Measurements from ENCODE around the gene CRY1.
"Not testable (repeated sequence)": the region's sequence is repeated elsewhere in the genome, so short reads cannot be mapped to it uniquely, and the experiment has no call there.

CRY1 gene

DNA sequence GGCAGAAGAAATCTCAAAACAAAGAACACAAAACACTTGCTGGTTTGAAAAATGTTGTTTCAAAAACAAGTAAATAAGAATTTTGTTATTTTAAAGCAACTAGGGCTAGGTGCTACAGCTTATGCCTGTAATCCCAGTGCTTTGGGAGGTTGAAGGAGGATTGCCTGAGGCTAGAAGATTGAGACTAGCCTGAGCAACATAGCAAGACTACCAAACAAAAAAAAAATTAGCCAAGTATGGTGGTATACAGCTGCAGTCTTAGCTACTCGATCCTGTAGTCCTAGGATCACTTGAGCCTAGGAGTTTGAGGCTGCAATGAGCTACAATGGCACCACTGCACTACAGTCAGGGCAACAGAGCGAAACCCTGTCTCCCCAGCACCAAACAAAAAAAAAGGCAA is 73.8 kb downstream of the CRY1 start:
- no peak overlapping the region for H3K27ac Mint-ChIP-seq
- no peak overlapping the region for H3K4me3 Mint-ChIP-seq
- no peaks in the 10 kb centered on the region for H3K9me3 Mint-ChIP-seq
- no peaks in the 10 kb centered on the region for H3K4me1 Mint-ChIP-seq (ENCODE audit: low read depth)
- H3K36me3 Mint-ChIP-seq (ENCODE audit: low read depth): peaks cover 7% of the 10 kb centered on the region
- H3K27me3 Mint-ChIP-seq (ENCODE audit: low read depth): no peaks in the 10 kb centered on the region

DNA sequence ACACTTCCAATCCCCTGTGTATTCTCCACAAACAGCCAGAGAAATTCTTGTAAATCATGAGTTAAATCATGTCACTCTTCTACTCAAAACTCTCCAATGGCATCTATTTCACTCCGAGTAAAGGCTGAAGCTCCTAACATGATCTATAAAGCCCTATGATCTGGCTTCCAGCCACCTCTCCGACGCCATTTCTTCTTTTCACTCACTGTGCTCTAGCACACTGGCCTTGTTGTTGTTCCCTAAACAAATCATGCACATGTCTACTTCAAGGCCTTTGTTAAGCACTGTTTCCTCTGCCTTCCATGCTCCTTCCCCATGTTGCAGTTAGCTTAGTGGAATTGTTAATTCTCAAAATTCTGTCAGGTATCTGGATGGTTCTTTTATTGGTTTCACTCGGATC is 76.3 kb downstream of the CRY1 start:
- Mint-ChIP-seq H3K27me3 (ENCODE audit: low read depth) (no peaks in the 10 kb centered on the region), H3K27ac (no peak overlapping the region), H3K36me3 (ENCODE audit: low read depth) (peaks cover 7% of the 10 kb centered on the region), H3K4me3 (no peak overlapping the region), H3K9me3 (no peaks in the 10 kb centered on the region), H3K4me1 (ENCODE audit: low read depth) (no peaks in the 10 kb centered on the region)

DNA sequence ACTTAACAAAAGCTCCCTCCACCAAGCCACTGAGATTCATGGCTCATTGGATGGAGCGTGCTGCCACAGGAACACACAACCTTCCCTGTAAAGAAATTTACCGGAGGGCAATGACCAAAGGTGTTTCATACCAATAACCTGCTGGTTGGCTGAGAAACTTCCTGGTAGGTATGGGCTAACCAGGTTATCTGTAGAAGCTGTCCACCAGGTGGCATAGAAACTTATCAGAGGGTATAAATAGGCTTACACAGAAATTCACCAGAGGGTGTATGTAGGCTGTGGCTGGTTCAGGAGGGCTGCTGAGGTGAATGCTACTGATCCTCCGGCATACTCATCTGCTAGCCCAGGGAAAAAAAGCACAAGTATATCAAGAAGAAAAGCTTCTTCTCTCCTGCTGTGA is 79.3 kb downstream of the CRY1 start:
- H3K36me3 Mint-ChIP-seq (ENCODE audit: low read depth): peaks cover 2% of the 10 kb centered on the region
- H3K4me1 Mint-ChIP-seq (ENCODE audit: low read depth): no peaks in the 10 kb centered on the region
- H3K4me3 Mint-ChIP-seq: no peak overlapping the region
- no peak overlapping the region for H3K27ac Mint-ChIP-seq
- H3K27me3 Mint-ChIP-seq (ENCODE audit: low read depth): no peaks in the 10 kb centered on the region
- no peaks in the 10 kb centered on the region for H3K9me3 Mint-ChIP-seq

DNA sequence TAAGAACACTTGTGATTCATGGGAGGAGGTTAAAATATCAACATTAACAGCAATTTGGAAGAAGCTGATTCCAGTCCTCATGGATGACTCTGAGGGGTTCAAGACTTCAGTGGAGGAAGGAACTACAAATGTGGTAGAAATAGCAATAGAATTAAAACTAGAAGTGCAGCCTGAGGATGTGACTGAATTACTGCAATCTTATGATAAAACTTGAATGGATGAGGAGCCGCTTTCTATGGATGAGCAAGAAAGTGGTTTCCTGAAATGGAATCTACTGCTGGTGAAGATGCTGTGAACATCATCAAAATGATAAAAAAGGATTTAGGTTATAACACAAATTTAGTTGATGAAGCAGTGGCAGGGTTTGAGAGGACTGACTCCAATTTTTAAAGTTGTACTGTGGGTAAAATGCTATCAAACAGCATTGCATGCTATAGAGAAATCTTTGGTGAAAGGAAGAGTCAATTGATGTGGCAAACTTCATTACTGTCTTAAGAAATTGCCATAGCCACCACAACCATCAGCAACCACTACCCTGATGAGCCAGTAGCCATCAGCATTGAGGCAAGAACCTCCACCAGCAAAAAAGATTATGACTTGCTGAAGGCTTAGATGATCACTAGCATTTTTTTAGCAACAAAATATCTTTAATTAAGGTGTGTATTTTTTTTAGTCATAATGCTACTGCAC is 80.5 kb downstream of the CRY1 start:
- Mint-ChIP-seq H3K27ac (no peak overlapping the region), H3K9me3 (no peaks in the 10 kb centered on the region), H3K36me3 (ENCODE audit: low read depth) (peaks cover 2% of the 10 kb centered on the region), H3K4me1 (ENCODE audit: low read depth) (no peaks in the 10 kb centered on the region), H3K27me3 (ENCODE audit: low read depth) (no peaks in the 10 kb centered on the region), H3K4me3 (no peak overlapping the region)

DNA sequence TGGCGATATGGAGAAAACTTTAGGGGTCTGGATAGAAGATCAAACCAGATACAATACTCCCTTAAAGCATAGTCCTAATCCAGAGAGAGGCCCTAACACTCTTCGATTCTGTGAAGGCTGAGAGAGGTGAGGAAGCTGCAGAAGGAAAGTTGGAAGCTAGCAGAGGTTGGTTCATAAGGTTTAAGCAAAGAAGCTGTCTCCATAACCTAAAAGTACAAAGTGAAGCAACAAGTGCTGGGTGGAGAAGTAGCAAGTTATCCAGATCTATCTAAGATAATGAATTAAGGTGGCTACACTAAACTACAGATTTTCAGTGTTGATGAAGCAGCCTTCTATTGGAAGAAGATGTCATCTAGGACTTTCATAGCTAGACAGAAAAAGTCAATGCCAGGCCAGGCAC is 81.8 kb downstream of the CRY1 start:
- H3K27ac Mint-ChIP-seq: no peak overlapping the region
- no peaks in the 10 kb centered on the region for H3K4me1 Mint-ChIP-seq (ENCODE audit: low read depth)
- H3K27me3 Mint-ChIP-seq (ENCODE audit: low read depth): no peaks in the 10 kb centered on the region
- no peak overlapping the region for H3K4me3 Mint-ChIP-seq
- no peaks in the 10 kb centered on the region for H3K36me3 Mint-ChIP-seq (ENCODE audit: low read depth)
- no peaks in the 10 kb centered on the region for H3K9me3 Mint-ChIP-seq

DNA sequence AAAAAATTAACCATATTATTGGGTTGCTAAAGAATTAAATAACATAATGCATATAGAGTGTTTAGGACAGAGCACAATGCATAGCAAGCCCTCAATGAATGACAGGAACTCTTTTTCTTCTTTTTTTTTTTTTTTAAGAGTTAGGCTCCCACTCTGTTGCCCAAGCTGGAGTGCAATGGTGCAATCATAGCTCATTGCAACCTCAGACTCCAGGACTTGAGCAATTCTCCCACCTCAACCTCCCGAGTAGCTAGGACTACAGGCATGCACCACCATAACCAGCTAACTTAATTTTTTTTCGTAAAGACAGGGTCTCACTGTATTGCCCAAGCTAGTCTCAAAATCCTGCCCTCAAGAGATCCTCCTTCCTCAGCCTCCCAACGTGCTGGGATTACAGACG is 85.9 kb downstream of the CRY1 start:
- Mint-ChIP-seq H3K27ac (no peak overlapping the region), H3K9me3 (no peaks in the 10 kb centered on the region), H3K27me3 (ENCODE audit: low read depth) (no peaks in the 10 kb centered on the region), H3K4me3 (no peak overlapping the region), H3K4me1 (ENCODE audit: low read depth) (no peaks in the 10 kb centered on the region), H3K36me3 (ENCODE audit: low read depth) (peaks cover 3% of the 10 kb centered on the region)

DNA sequence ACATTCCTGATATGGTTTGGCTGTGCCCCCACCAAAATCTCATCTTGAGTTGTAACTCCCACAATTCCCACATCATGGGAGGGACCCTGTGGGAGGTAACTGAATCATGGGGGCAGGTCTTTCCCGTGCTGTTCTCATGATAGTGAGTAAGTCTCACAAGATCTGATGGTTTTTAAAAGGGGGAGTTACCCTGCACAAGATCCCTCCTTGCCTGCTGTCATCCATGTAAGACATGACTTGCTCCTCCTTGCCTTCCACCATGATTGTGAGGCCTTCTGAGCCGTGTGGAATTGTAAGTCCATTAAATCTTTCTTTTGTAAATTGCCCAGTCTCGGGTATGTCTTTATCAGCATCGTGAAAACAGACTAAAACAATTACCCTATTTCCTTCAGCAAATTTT is 90.7 kb downstream of the CRY1 start:
- H3K36me3 Mint-ChIP-seq (ENCODE audit: low read depth); H3K27ac Mint-ChIP-seq; H3K9me3 Mint-ChIP-seq; H3K4me1 Mint-ChIP-seq (ENCODE audit: low read depth); H3K27me3 Mint-ChIP-seq (ENCODE audit: low read depth); H3K4me3 Mint-ChIP-seq: not testable (repeated sequence)

DNA sequence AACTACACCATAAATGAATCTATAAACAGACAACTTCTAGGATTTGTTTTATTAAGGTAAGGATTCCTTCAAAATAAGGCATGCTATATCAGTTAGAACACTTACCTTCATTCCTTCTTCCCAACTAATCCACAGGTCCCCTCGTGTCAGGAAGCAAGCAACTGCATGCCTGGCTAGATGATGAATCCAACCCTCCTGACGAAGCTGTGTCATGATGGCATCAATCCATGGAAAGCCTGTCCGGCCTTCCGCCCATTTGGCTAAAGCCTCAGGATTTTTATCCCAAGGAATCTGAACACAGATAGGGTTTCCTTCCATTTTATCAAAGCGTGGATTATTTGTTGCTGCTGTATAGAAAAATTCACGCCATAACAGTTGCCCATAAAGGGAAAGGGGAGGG is 93.9 kb downstream of the CRY1 start:
- peaks cover 17% of the 10 kb centered on the region for H3K36me3 Mint-ChIP-seq (ENCODE audit: low read depth)
- H3K27ac Mint-ChIP-seq: no peak overlapping the region
- no peaks in the 10 kb centered on the region for H3K4me1 Mint-ChIP-seq (ENCODE audit: low read depth)
- H3K4me3 Mint-ChIP-seq: no peak overlapping the region
- H3K27me3 Mint-ChIP-seq (ENCODE audit: low read depth): no peaks in the 10 kb centered on the region
- no peaks in the 10 kb centered on the region for H3K9me3 Mint-ChIP-seq

DNA sequence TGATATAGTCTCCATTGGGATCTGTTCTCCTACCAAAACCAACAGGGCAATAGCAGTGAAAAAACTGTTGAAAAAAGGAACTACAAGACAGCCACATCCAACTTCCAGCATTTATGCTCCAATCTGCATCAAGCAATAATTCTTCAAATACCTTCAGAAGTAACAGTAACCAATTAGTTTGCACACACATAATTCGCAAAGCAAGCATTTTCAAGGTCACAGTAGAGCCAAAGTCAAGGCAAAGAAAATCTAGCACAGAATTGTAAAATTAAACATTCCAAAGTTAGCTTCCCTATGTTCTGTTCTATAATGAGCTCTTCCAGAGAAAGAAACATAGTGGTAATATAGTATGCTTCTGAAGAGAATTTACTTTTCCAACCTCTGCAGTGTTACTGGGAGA is 95.4 kb downstream of the CRY1 start:
- Mint-ChIP-seq H3K27ac (no peak overlapping the region), H3K9me3 (no peaks in the 10 kb centered on the region), H3K4me3 (no peak overlapping the region), H3K36me3 (ENCODE audit: low read depth) (peaks cover 17% of the 10 kb centered on the region), H3K4me1 (ENCODE audit: low read depth) (no peaks in the 10 kb centered on the region), H3K27me3 (ENCODE audit: low read depth) (no peaks in the 10 kb centered on the region)

DNA sequence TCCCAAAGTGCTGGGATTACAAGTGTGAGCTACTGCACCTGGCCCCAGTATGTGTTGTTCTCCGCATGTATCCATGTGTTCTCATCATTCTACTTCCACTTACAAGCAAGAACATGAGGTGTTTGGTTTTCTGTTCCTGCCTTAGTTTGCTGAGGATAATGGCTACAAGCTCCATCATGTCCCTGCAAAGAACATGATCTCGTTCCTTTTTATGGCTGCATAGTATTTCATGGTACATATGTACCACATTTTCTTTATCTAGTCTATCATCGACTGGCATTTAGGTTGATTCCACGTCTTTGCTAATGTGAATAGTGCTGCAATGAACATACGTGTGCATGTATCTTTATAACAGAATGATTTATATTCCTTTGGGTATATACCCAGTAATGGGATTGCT is 97.2 kb downstream of the CRY1 start:
- H3K27me3 Mint-ChIP-seq (ENCODE audit: low read depth); H3K27ac Mint-ChIP-seq; H3K4me3 Mint-ChIP-seq; H3K9me3 Mint-ChIP-seq; H3K4me1 Mint-ChIP-seq (ENCODE audit: low read depth): not testable (repeated sequence)
- H3K36me3 Mint-ChIP-seq (ENCODE audit: low read depth): peaks cover 12% of the 10 kb centered on the region

DNA sequence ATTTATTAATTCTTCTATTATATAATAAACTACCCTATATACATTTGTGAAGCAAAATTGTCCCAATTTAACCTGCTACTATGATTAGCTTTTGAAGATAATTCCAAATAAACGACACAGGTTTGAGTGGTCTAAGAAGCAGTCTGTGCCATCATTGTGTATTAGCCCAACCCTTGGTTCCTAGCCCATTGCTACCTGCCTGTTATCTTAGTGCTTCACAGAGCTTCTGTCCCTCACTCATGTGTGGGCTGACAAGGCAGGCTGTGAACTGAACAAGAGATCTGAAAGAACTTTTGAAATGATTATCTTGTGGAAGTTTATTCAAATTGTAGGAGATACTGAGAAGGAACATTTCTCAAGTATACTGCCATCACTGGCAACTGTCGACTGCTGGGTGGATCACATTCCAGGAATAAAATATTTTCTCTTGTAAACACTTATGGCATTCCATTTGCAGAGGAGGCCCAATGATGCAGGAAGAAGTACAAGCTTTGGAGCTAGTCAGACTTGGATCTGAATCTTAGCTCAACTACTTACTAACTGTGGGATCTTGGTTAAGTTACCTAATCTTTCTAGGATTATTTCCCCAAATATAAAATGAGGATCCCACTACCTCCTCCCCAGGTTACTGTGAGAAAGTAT is 98.6 kb downstream of the CRY1 start:
- no peak overlapping the region for H3K27ac Mint-ChIP-seq
- peaks cover 12% of the 10 kb centered on the region for H3K36me3 Mint-ChIP-seq (ENCODE audit: low read depth)
- no peaks in the 10 kb centered on the region for H3K9me3 Mint-ChIP-seq
- no peaks in the 10 kb centered on the region for H3K4me1 Mint-ChIP-seq (ENCODE audit: low read depth)
- no peak overlapping the region for H3K4me3 Mint-ChIP-seq
- H3K27me3 Mint-ChIP-seq (ENCODE audit: low read depth): no peaks in the 10 kb centered on the region

DNA sequence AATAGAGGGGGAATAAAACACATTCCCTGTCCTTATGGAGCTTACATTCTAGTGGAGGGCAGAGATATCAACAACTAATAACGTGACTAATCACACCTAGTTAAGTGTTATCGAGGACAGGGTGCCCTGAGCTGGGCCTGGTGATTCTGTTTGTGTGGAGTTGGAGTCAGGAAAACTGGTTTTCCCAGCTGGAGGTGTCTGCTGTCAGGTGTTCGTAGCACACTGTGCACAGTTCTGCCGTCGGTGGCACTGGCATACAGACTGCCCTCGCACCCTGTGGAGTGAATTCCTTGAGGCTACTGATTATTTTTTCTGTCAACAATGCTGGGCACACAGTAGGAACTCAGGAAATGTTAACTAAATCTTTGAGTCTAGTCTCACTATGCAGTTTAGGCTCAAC is 105.5 kb downstream of the CRY1 start:
- peaks cover 27% of the 10 kb centered on the region for H3K4me1 Mint-ChIP-seq (ENCODE audit: low read depth)
- H3K27ac Mint-ChIP-seq: no peak overlapping the region
- no peaks in the 10 kb centered on the region for H3K9me3 Mint-ChIP-seq
- H3K4me3 Mint-ChIP-seq: peak overlapping the region; percentile 91
- peaks cover 19% of the 10 kb centered on the region for H3K36me3 Mint-ChIP-seq (ENCODE audit: low read depth)
- no peaks in the 10 kb centered on the region for H3K27me3 Mint-ChIP-seq (ENCODE audit: low read depth)

DNA sequence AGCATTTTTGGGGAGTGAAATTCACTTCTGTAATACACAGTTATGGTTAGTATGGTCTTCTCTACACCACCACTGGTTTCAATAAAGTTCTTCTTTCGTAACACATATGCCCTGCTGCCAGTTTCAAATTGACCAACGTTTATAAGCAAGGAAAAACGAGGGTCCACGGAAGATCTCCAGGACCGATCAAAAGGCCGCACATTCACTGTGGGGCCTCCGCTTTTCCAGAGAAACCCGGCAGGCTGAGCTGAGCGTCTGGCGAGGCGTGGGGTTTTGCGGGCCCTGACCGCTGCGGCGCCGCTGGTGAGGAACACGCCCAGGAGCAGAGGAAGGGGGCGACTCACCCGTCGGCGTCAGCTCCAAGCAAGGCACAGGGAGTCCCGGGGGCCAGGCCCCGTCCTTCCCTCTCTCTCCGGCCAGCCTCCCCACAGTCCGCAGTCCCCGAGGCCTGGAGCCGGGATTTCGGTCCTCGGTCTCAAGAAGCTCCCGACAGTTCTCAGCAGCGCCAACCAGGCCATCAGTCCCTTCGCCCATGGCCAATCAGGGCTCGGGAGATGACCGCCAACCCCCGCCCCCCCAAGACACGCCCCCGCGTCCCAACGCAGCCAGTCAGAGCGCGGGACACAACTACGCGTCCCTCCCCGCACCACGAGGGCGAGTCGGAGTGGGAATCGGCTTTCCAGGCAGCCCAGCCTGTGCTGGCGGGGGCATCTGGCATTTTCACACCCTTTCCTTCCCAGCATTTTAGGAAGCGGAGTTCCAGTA is 106.5 kb downstream of the CRY1 start, which contains the start of gene MTERF2:
MTERF2 (minus strand) TSS at position 522 of the 765 bp plus-strand sequence. CDS start 8,432 bp downstream, outside the sequence.
- Mint-ChIP-seq H3K27me3 (ENCODE audit: low read depth) (no peaks in the 10 kb centered on the region), H3K9me3 (no peaks in the 10 kb centered on the region), H3K4me3 (peak within 1 kb of the TSS; percentile 91), H3K36me3 (ENCODE audit: low read depth) (peaks cover 19% of the 10 kb centered on the region), H3K27ac (peak within 1 kb of the TSS; percentile 68), H3K4me1 (ENCODE audit: low read depth) (peaks cover 27% of the 10 kb centered on the region)

DNA sequence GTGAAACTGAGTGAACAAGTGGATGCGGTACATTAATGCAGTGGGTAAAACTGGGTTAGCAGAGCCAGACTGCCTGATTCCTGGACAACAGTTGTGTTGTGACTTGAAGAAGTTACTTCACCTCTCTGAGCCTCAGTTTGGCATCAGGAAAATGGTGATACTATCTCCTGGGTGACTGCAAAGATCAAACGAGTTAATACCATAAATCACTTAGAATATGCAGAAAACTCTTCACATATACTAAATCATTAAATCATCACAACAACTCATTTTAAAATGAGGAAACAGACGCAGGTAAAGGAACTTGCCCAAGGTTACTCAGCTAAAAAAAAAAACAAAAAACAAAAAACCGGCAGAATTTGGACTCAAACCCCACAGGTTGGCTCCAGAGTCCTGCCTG is 107.2 kb downstream of the CRY1 start:
- Mint-ChIP-seq H3K4me3 (peak overlapping the region; percentile 91), H3K27me3 (ENCODE audit: low read depth) (no peaks in the 10 kb centered on the region), H3K4me1 (ENCODE audit: low read depth) (peaks cover 27% of the 10 kb centered on the region), H3K27ac (no peak overlapping the region), H3K36me3 (ENCODE audit: low read depth) (peaks cover 19% of the 10 kb centered on the region), H3K9me3 (no peaks in the 10 kb centered on the region)

DNA sequence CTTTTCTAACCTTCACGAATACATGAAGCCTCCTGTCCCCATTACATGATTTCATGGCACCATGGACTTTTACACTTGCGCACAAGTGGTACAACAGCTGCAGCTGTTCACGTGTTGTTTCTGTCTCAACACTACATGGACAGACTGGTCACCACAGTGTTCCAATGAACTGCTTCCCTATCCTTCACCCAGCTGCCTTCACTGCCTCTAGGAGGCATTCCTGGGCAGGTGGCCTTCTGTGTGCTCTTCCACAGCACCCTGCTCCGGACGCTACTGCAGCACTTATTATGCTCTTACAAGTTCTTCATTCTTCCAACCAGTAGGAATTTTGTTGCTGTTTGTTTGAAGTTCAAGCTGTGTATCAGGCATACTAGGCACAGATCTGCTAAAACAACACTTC is 107.9 kb downstream of the CRY1 start:
- H3K4me3 Mint-ChIP-seq: no peak overlapping the region
- H3K36me3 Mint-ChIP-seq (ENCODE audit: low read depth): peaks cover 19% of the 10 kb centered on the region
- H3K4me1 Mint-ChIP-seq (ENCODE audit: low read depth): peaks cover 27% of the 10 kb centered on the region
- no peaks in the 10 kb centered on the region for H3K9me3 Mint-ChIP-seq
- H3K27ac Mint-ChIP-seq: no peak overlapping the region
- H3K27me3 Mint-ChIP-seq (ENCODE audit: low read depth): no peaks in the 10 kb centered on the region
